H1 (cell line): Measurements from ENCODE around the gene PROM2. TPM values are rescaled to one million over a fixed set of nuclear protein-coding genes. Genes with fewer than 3 reads are reported as not detected.

Source experiments
- KDM4A ChIP-seq: IDR thresholded peaks from one replicate; pipeline ENCODE4 v1.7.1; 2012; ENCODE audit warnings: low read depth, mild to moderate bottlenecking, moderate library complexity, low read length, inconsistent platforms; ENCODE audit not compliant: severe bottlenecking
- polyA plus RNA-seq, 7 experiments: library from polyadenylated mRNA; depleted of rRNA in 3 of 7; stranded (reverse) in 5 of 7; unstranded in 2 of 7; fragments of >200 nt in 5 of 7; fragments of 200-250 nt in 2 of 7; gene quantifications; 1 replicate in 5 of 7; 2 replicates in 1 of 7; 4 replicates in 1 of 7; pipeline versions ENCODE4 v1.2.1 to v1.2.3, GENCODE V29; 2011 to 2013; ENCODE audit warnings: missing spikeins in 2 of 7, mixed read lengths in 2 of 7
- total RNA-seq: library from RNA; stranded (reverse); fragmentation: NEBNext Ultra II Directional; extraction: Animal tissue kit (Norgen Biotek cat#: 25700); gene quantifications from 2 replicates; pipeline ENCODE4 v1.2.1, GENCODE V29; 2021

Gene PROM2
- total and polyA plus RNA-seq, 2 of the 8 experiments (the other 6 are each of a cell fraction or from before 2014, with no cell fraction given), result 1.6 to 3.8 TPM

- no peak for TF ChIP-seq KDM4A
- TF ChIP-seq, all 59 proteins: peak for 0
Observed at GRCh38 chr2:95234286-95234785, 39.9 kb upstream of the PROM2 start (continued).
